ENCODE results near the gene ADAM11.

The ADAM11 gene

GRCh38 chr17:44757918-44758413 lies 822 bp upstream of the ADAM11 start:
- in situ Hi-C loops (cut with HindIII; ENCODE audit: low sequenced_read_pairs), result no loop called here
- no peak for DNase-seq (ENCODE audit: low read depth)
- TF ChIP-seq CTCF (IDR thresholded peaks at IDR 0.05; ENCODE audit: low read depth, low read length, missing control alignments), result no peak
- no peak overlapping the region for H3K4me3 ChIP-seq (ENCODE audit: low read depth, low read length)

- no peak for TF ChIP-seq CTCF (IDR thresholded peaks at IDR 0.05; ENCODE audit: low read depth, low read length, missing control alignments)
- DNase-seq (ENCODE audit: low read depth), result no peak
- in situ Hi-C loops (cut with HindIII; ENCODE audit: low sequenced_read_pairs), result no loop called here
- peak overlapping the region; percentile 36 for H3K4me3 ChIP-seq (ENCODE audit: low read depth, low read length)
Observed at GRCh38 chr17:44759086-44759915, 513 bp downstream of the ADAM11 start.

- in situ Hi-C loops (cut with HindIII; ENCODE audit: low sequenced_read_pairs), result no loop called here
- TF ChIP-seq CTCF (IDR thresholded peaks at IDR 0.05; ENCODE audit: low read depth, low read length, missing control alignments), result no peak
- no peak for DNase-seq (ENCODE audit: low read depth)
- no peak overlapping the region for H3K4me3 ChIP-seq (ENCODE audit: low read depth, low read length)
Observed at GRCh38 chr17:44759916-44760243, 1.1 kb downstream of the ADAM11 start.

- H3K4me3 ChIP-seq (ENCODE audit: low read depth, low read length), result no peak overlapping the region
- in situ Hi-C loops (cut with HindIII; ENCODE audit: low sequenced_read_pairs), result no loop called here
- DNase-seq (ENCODE audit: low read depth), result no peak
- TF ChIP-seq CTCF (IDR thresholded peaks at IDR 0.05; ENCODE audit: low read depth, low read length, missing control alignments), result no peak
Observed at GRCh38 chr17:44760474-44761308, 1.9 kb downstream of the ADAM11 start.

GRCh38 chr17:44761932-44762810 lies 3.4 kb downstream of the ADAM11 start:
- in situ Hi-C loops (cut with HindIII; ENCODE audit: low sequenced_read_pairs), result no loop called here
- H3K4me3 ChIP-seq (ENCODE audit: low read depth, low read length), result no peak overlapping the region
- DNase-seq (ENCODE audit: low read depth), result no peak
- peak; percentile 13 for TF ChIP-seq CTCF (IDR thresholded peaks at IDR 0.05; ENCODE audit: low read depth, low read length, missing control alignments)

- no peak for DNase-seq (ENCODE audit: low read depth)
- in situ Hi-C loops (cut with HindIII; ENCODE audit: low sequenced_read_pairs), result no loop called here
Observed at GRCh38 chr17:44763170-44763569, 4.4 kb downstream of the ADAM11 start.

More at GRCh38 chr17:44763170-44763569, 4.4 kb downstream of the ADAM11 start:
- no peak overlapping the region for H3K4me3 ChIP-seq (ENCODE audit: low read depth, low read length)
- no peak for TF ChIP-seq CTCF (IDR thresholded peaks at IDR 0.05; ENCODE audit: low read depth, low read length, missing control alignments)
